HG02970 (cell line): ENCODE results near the gene GORASP2.

Experiments used
- ATAC-seq: cut with Tn5 transposase; IDR thresholded peaks from one replicate; pipeline ENCODE4 v1.9.1; 2021; ENCODE audit warnings: mild to moderate bottlenecking, moderate library complexity, moderate number of reproducible peaks; ENCODE audit not compliant: unreplicated experiment, low FRiP score

Gene GORASP2

GRCh38 chr2:170963386-170963785 lies 34.3 kb downstream of the GORASP2 start:
- no peak for ATAC-seq

DNA sequence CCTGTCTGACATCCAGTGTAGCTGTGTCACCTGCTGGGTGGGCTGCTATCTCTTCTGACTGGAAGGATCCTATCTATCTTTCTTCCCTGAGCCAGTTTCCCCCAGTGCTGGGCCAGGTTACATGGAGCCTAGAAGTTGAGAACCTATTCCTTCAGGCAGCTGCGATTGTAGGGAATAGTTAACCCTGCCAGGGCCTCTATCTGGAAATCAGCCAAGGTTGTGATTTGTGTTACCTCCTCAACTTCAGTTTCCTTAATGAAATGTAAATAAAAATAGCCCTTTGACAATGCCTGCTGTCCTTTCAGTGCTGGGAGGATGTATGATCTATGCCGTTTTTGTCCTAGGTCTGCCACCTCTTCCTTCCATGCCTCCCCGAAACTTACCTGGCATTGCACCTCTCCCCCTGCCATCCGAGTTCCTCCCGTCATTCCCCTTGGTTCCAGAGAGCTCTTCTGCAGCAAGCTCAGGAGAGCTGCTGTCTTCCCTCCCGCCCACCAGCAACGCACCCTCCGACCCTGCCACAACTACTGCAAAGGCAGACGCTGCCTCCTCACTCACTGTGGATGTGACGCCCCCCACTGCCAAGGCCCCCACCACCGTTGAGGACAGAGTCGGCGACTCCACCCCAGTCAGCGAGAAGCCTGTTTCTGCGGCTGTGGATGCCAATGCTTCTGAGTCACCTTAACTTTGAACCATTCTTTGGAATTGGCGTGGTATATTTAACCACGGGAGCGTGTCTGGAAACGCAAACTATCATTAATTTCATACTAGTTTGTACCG lies 36.6 kb downstream of the GORASP2 start:
- no peak for ATAC-seq

GRCh38 chr2:170966648-170967396 lies 37.8 kb downstream of the GORASP2 start:
- no peak for ATAC-seq

- ATAC-seq, result no peak
These were observed 38.5 kb downstream of the GORASP2 start for GRCh38 chr2:170967553-170967952.

DNA sequence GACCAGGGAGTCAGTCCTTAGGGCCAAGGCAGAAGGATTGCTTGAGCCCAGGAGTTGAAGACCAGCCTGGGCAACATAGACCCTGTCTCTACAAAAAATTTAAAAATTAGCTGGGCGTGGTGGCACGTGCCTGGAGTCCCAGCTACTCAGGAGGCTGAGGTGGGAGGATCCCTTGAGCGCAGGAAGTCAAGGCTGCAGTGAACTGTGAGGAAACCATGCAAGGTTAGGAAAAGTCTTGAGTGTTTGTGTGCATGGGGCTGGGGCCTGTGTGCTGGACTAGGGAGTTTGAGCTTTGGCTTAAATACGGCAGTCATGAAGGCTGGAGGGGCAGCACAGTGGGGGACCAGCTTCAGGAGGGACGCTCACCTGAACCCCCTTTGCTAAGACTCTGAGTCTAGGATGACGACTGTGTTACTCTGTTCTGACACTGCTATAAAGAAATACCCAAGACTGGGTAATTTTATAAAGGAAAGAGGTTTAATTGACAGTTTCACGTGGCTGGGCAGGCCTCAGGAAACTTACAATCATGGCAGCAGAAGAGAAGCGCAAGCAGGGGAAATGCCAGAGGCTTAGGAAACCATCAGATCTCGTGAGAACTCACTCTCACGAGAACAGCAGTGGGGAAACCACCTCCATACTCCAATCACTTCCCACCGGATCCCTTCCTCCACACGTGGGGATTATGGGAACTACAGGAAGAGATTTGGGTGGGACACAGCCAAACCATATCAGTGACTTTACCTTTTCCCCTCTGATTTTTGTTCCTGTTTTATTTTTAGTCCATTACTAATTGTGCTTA lies 39.4 kb downstream of the GORASP2 start:
- ATAC-seq, result no peak

DNA sequence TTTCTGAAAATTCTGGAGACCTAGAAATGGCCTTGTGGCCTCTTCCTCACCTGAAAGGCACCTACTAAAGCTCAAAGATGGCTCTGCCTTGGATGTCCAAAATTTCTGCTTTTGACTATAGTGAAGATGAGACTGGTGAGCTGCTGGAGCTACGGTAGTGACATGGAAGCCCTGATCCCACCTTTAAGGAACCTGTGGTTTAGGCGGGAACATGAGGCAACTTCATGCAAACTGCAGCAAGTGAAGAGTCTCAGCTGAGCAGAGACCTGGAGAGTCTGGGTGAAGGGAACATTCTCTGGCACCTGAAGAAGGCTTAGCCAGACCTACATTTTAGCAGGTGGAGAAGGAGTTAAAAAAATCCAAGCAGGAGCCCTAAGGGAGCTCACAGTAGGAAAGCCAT lies 40.0 kb downstream of the GORASP2 start:
- no peak for ATAC-seq

DNA sequence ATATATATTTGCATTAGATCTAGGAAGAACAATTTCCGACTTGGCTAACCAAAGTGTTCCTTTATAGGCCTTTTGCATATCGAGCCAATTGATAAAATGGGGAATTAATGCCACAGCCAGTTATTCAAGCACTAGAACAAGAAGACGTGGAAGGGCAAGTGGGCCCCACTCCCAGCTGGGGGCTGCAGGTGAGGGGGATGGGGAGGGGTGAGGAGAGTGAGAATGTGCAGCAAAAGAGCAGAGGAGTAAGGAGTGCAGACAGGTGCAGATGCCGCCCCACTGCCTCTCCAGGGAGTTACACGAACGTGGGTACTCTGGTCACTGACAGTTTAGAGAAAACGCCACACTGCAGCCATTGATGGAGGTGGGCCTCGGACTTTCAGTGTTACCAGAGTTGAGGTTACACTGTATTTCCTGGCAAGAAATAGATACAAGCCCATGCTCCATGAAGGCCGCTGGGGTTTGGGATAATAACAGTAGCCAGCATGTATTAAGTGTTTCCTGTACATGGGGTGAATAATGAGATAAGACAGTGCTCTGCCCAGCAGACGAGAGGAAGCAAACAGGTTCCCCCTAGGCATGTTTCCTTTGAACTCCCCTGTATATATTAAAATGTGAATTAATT lies 40.9 kb downstream of the GORASP2 start:
- ATAC-seq, result no peak

DNA sequence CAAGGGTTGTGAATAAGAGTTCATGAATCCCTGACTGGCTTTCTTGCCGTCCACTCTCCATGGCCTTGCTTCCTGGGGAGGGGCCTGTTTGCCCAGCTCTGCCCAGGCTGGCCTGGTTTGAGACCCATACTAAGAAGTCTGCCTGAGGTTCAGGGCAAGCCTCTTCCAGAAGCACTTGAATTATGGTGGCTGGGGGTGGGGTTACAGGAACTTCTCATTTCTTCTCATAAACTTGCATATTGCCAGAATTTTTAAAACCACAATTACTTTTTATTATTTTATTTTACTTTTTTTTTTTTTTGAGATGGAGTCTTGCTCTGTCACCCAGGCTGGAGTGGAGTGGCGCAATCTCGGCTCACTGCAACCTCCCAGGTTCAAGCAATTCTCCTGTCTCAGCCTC lies 42.0 kb downstream of the GORASP2 start:
- ATAC-seq, result no peak

- no peak for ATAC-seq
These were observed 43.5 kb downstream of the GORASP2 start for GRCh38 chr2:170972296-170973224.

- ATAC-seq, result no peak
These were observed 44.1 kb downstream of the GORASP2 start for GRCh38 chr2:170973225-170973491.

DNA sequence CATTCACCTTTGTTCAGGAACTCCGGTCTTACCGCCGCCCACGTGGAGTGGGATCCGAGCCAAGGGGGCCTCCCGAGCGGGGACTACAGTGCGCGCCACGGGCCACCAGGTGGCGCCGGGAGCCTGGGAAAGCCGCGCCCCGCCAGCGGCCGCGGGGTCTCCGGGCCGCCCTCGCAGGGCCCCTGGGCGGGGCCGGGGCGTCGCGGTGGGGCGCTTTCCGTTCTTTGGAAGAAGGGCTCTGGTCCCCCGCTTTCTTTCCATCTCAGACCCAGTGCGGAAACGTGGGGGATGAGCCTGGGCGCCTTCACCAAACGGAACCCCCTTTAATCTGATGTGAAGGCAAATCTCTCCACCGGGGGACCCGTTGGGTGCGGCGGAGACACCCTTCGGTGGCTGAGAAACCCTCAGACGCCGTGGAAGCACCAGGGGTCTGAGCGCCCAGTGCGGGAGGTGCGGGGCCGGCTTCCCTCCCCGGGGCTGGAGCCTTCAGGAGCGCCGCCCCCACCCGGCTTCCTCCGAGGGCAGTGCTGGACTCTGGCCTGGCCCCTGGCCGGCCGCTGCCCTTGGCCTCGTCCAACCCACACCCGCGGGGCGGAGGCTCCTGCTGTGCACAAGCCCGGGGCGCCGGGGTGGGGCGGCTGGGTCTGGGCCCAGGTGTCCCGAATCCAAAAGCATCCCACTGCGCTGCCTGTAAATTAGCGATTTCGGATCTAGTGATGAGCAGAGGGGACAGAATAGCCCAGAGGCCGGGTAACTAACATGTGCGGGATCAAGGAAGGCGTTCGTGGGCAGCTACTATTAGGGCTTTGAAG lies 44.6 kb downstream of the GORASP2 start:
- peak; percentile 84 for ATAC-seq

DNA sequence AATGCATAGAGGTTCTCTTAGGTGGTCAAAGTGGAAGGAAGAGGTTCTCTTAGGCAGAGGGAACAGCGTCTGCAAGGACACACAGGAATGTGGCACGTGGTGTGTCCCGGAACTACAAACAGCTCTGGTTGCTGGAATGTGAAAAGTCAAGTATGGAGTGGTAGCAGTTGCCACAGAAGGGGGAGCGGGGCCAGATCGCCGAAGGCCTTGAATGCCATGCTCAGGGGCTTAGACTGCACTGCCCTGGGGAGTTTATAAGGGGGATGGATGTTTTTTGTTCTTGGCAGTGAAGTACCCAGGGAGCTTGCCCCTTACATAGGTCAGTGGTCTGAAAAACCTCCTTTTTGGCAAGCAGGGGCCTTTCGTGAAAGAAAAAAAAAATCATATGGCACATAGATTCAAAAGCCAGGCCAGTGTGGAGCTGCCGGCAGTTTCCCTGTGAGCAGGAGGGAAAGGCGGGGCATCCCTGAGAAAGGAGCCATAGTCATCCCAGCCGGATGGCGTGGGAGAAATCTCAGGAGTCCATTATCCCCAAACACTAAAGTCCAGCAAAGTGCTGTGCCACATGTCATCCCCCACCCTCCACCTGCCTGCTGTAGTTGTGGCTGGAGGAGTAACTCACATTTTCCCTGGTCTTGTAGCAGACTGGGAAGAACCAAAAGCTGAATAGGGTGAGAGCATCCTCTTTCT lies 45.4 kb downstream of the GORASP2 start:
- ATAC-seq, result no peak

GRCh38 chr2:170975127-170975942 lies 46.3 kb downstream of the GORASP2 start:
- ATAC-seq, result no peak

DNA sequence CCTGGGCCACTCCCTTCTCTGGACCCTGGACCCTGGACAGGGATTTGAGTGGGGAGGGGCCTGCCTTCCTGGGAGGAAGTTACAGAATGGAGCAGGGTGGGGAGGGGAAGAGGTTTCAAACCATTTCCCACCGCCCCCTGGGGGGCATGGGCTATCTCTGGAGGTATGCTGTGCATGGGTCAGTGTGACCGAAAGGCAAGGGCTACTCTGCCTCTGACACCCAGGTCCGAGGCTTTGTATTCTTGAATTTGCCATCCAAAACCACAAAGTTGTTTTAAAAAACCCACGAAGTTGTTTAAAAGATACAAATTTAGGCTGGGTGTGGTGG lies 46.9 kb downstream of the GORASP2 start:
- ATAC-seq, result no peak

- ATAC-seq, result no peak
These were observed 55.0 kb downstream of the GORASP2 start for GRCh38 chr2:170984079-170984478.

DNA sequence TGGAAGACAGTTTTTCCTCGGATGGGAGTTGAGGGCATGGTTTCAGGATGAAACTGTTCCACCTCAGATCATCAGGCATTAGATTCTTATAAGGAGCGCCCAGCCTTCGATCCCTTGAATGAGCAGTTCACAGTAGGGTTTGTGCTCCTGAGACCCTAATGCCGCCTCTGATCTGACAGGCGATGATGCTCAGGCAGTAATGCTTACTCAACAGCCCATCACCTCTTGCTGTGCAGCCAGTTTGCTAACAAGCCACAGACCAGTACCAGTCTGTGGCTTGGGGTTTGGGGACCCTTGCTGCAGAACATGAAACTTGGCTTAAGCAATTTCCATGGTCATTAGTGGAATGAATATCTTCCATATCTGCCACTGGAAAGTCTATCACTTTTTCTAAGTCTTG lies 56.4 kb downstream of the GORASP2 start:
- no peak for ATAC-seq

DNA sequence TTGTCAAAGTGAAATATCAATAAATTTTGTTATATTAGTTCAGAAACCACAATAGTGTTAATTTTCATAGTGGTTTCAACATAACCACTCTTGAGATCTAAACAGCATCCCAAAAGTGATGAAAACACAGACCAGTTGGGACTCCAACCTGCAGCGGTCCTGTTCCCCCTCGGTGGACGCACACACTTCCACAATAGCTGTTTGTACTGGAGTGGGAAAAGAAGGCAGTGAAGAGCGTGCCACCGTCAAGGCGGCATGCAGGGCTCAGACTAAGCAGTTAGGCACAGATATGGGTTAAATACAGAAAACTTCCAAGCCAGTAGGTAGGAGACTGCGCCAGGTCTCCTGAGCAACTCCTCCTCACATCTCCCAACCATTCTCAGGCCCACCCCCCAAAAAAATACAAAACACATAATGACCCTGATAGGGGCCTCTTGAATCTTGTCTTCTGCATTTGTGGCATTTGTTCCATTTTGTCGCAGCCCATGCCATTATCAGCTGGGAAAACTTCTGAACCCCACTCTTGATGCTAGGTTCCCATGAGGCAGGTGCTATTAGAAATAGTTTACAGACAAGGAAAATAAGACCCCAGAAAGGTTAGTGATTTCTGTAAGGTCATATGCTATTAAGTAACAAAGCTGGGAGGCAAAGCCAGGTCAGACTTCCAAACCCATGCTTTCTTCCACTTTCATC lies 57.7 kb downstream of the GORASP2 start:
- ATAC-seq, result no peak
